ENCODE data around the gene CCDC88B. TPM values are rescaled to one million over a fixed set of nuclear protein-coding genes. Genes with fewer than 3 reads are reported as not detected.

The CCDC88B gene
- total and polyA plus RNA-seq, 7 donors, result 1.4 to 3.6 (median 2.6) TPM

DNA sequence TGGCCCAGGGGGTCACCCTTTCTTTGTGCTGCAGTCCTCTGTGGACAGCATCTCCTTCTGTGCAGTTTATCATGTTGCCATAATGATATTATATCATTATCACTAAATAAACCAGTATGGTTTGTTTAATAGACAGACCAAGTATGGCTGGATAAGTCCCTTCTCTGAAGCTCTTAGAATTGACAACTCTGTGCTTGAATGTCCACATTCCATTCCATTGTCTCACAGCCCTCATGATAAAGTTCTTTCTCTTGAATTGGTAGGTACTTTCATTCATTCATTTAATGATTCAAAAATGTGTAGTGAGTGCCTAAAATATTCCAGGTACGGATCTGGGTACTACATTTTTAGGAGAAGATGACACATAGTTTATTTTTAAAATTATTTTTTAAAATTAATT, 26.7 kb downstream of the CCDC88B start:
- intact Hi-C loops (cut with DNase I), result no loop called here
- TF ChIP-seq, protein P1, sequence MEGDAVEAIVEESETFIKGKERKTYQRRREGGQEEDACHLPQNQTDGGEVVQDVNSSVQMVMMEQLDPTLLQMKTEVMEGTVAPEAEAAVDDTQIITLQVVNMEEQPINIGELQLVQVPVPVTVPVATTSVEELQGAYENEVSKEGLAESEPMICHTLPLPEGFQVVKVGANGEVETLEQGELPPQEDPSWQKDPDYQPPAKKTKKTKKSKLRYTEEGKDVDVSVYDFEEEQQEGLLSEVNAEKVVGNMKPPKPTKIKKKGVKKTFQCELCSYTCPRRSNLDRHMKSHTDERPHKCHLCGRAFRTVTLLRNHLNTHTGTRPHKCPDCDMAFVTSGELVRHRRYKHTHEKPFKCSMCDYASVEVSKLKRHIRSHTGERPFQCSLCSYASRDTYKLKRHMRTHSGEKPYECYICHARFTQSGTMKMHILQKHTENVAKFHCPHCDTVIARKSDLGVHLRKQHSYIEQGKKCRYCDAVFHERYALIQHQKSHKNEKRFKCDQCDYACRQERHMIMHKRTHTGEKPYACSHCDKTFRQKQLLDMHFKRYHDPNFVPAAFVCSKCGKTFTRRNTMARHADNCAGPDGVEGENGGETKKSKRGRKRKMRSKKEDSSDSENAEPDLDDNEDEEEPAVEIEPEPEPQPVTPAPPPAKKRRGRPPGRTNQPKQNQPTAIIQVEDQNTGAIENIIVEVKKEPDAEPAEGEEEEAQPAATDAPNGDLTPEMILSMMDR (IDR thresholded peaks at IDR 0.05), result no peak
- no peak for DNase-seq
- no peak for ATAC-seq
- H3K36me3 ChIP-seq (ENCODE audit: insufficient read depth in 1 of 2, low read depth in 1 of 2), result peaks cover 4 to 95% of the 10 kb centered on the region in 2 donors
- no peak overlapping the region for H3K4me3 ChIP-seq
- H3K9me3 ChIP-seq, result no peaks in the 10 kb centered on the region
- no peak overlapping the region for H3K27ac ChIP-seq
- H3K27me3 ChIP-seq (ENCODE audit: insufficient read depth in 3 of 3, low read length in 2 of 3), result no peaks in the 10 kb centered on the region
- no peaks in the 10 kb centered on the region for H3K4me1 ChIP-seq
- 84 to 93% (median 89%) methylated on average over 1 of the region's 1 CpG for WGBS, 3 donors

DNA sequence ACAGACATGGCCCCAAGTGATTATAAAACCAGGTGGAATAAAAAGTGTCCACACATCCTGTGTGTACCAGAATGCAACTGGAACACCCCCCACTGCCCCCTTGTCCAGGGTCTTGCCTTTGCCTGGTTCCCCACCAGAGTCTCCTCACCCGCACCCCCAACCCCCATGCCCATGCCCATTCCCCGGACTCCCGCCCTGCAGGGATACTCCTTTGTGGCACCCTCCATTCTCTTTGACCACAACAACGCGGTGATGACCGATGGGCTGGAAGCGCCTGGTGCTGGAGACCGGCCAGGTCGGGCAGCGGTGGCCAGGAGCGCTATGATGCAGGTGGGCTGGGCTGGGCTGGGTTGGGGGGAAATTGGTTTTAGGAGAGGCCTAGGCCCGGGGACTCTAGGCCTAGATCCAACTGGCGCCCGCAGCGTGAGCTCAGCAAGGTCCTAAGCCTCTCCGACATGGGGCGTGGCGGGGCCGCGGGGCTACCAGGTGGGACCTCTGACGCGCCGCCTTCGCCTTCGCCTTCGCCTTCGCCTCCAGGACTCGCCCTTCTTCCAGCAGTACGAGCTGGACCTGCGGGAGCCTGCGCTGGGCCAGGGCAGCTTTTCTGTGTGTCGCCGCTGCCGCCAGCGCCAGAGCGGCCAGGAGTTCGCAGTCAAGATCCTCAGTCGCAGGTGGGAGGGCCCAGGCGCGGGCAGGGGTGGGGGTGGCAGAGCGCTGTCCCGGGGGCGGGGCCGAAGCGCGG, 28.1 kb downstream of the CCDC88B start:
- Histone ChIP-seq H3K36me3 (ENCODE audit: insufficient read depth in 1 of 2, low read depth in 1 of 2) (peaks cover 4 to 81% of the 10 kb centered on the region in 2 donors), H3K9me3 (no peaks in the 10 kb centered on the region), H3K4me3 (no peak overlapping the region), H3K27me3 (ENCODE audit: insufficient read depth in 3 of 3, low read length in 2 of 3) (no peaks in the 10 kb centered on the region), H3K27ac (no peak overlapping the region), H3K4me1 (no peaks in the 10 kb centered on the region)
- 87 to 90% (median 88%) methylated on average over 45 to 46 of the region's 46 CpGs for WGBS, 3 donors
- no peak for ATAC-seq
- TF ChIP-seq, protein P1 (IDR thresholded peaks at IDR 0.05), result no peak
- intact Hi-C loops (cut with DNase I), result no loop called here
- DNase-seq, result no peak

DNA sequence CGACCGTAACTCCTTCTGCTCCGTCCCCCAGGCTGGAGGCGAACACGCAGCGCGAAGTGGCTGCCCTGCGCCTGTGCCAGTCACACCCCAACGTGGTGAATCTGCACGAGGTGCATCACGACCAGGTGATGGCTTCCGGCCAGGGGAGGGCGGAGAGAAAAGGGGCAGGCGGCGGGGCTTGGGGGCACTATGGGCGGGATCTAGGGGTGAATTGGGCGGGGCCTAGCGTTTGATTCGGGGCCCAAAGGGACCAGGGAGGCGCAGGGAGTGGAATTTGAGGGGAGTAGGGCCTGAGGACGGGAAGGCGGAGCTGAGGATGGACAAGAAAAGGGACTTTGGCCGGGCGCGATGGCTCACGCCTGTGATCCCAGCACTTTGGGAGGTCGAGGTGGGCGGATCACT, 28.7 kb downstream of the CCDC88B start:
- 90 to 91% (median 91%) methylated on average over 28 of the region's 28 CpGs for WGBS, 3 donors
- ATAC-seq, result no peak
- Histone ChIP-seq H3K9me3 (no peaks in the 10 kb centered on the region), H3K4me3 (no peak overlapping the region), H3K27me3 (ENCODE audit: insufficient read depth in 3 of 3, low read length in 2 of 3) (no peaks in the 10 kb centered on the region), H3K4me1 (no peaks in the 10 kb centered on the region), H3K36me3 (ENCODE audit: insufficient read depth in 1 of 2, low read depth in 1 of 2) (peaks cover 4 to 75% of the 10 kb centered on the region in 2 donors), H3K27ac (no peak overlapping the region)
- DNase-seq, result no peak
- TF ChIP-seq, protein P1 (IDR thresholded peaks at IDR 0.05), result no peak
- intact Hi-C loops (cut with DNase I), result no loop called here

DNA sequence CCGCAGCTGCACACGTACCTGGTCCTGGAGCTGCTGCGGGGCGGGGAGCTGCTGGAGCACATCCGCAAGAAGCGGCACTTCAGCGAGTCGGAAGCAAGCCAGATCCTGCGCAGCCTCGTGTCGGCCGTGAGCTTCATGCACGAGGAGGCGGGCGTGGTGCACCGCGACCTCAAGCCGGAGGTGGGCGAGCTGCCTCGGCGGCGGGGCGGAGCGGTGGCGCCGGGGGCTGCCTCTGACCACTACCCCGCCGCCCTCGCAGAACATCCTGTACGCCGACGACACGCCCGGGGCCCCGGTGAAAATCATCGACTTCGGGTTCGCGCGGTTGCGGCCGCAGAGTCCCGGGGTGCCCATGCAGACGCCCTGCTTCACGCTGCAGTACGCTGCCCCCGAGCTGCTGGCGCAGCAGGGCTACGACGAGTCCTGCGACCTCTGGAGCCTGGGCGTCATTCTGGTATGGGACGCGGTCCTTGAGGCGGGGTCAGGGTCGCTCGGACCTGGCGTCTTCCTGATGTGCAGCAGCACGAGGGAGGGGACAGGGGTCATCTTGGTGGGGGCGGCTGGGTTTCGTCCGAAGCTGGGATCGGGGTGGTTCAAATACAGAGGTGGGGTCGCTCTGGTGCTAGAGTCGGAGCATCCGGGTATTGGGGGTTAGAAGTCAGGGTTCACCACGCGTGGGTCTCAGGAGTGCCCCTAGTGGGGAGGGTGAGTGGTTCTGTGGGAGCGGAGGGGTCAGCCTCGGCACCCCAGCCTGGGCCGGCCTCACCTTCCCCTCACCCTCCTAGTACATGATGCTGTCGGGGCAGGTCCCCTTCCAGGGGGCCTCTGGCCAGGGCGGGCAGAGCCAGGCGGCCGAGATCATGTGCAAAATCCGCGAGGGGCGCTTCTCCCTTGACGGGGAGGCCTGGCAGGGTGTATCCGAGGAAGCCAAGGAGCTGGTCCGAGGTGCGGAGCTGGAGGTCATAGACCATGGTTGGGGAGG, 29.7 kb downstream of the CCDC88B start:
- intact Hi-C loops (cut with DNase I), result no loop called here
- ATAC-seq, result no peak
- Histone ChIP-seq H3K4me3 (no peak overlapping the region), H3K27me3 (ENCODE audit: insufficient read depth in 3 of 3, low read length in 2 of 3) (no peaks in the 10 kb centered on the region), H3K36me3 (ENCODE audit: insufficient read depth in 1 of 2, low read depth in 1 of 2) (peaks cover 4 to 65% of the 10 kb centered on the region in 2 donors), H3K4me1 (no peaks in the 10 kb centered on the region), H3K27ac (no peak overlapping the region), H3K9me3 (no peaks in the 10 kb centered on the region)
- DNase-seq, result no peak
- 89% methylated on average over 78 to 82 of the region's 82 CpGs for WGBS, 3 donors
- TF ChIP-seq, protein P1 (IDR thresholded peaks at IDR 0.05), result no peak

Data from psoas muscle (tissue), 8 donors.